GM23338 (cell line): ENCODE measurements around the gene CHIC2.

Experiments
- CREB1 ChIP-seq: fragments of 250-450 bp; sonication (Bioruptor Pico); IDR thresholded peaks from 2 replicates; pipeline ENCODE4 v1.5.0; 2020; ENCODE audit warnings: low read depth, mild to moderate bottlenecking, moderate library complexity
- CTCF ChIP-seq, 2 experiments: fragments of 200-600 bp in 1 of 2; sonication (generic) in 1 of 2; conservative IDR thresholded peaks; 2 replicates each; pipeline versions ENCODE4 v1.5.1 to v1.6.1; 2016 to 2017; ENCODE audit warnings: antibody characterized with exemption in 2 of 2, low read depth in 2 of 2, mild to moderate bottlenecking in 2 of 2, moderate library complexity in 1 of 2
- ETS1 ChIP-seq: IDR thresholded peaks from 2 replicates; pipeline ENCODE4 v1.6.1; 2016; ENCODE audit warnings: antibody characterized with exemption
- EZH2 ChIP-seq: fragments of 200-600 bp; sonication (generic); IDR thresholded peaks from one replicate; pipeline ENCODE4 v1.8.0; 2017; ENCODE audit warnings: antibody characterized with exemption, mild to moderate bottlenecking, low read depth; ENCODE audit not compliant: unreplicated experiment
- EZH2phosphoT487 ChIP-seq: fragments of 200-600 bp; sonication (generic); IDR thresholded peaks from one replicate; pipeline ENCODE4 v1.8.1; 2018; ENCODE audit warnings: antibody characterized with exemption; ENCODE audit not compliant: unreplicated experiment
- NANOG ChIP-seq: IDR thresholded peaks from 2 replicates; pipeline ENCODE4 v1.6.1; 2016; ENCODE audit warnings: antibody characterized with exemption, borderline replicate concordance
- POLR2AphosphoS5 ChIP-seq: IDR thresholded peaks from 2 replicates; pipeline ENCODE4 v1.6.1; 2016; ENCODE audit warnings: antibody characterized with exemption, low read depth

GRCh38 chr4:53960843-53961242 lies 103.6 kb downstream of the CHIC2 start:
- TF ChIP-seq CTCF (conservative IDR thresholded peaks at IDR 0.05; ENCODE audit: low read depth in 2 of 2) (no peak), EZH2phosphoT487 (no peak), ETS1 (no peak), CREB1 (no peak), POLR2AphosphoS5 (no peak), EZH2 (no peak), NANOG (no peak)
